ENCODE results near the gene FAM110C.
"Not testable (repeated sequence)": the region's sequence is repeated elsewhere in the genome, so short reads cannot be mapped to it uniquely, and the experiment has no call there.

FAM110C gene

DNA sequence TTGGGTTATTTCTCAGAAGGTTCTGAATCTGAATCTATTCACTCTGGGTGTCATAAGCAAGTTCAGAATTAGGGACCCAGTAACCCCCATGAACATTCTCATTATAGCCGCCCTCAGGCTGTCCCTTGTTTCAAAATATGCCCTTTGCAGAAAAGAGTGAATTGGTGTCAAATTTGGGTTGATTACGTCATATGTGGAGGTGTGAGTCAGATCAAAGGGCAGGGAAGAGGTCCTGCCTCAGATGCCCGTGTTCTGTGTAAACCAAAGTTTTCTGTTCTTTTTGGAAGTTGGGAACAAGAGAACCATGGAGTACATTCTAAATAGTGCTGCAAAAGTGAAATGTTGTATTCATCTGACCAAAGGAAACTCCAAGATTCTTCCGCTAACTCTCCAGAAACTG lies 5.8 kb downstream of the FAM110C start:
- no peak for DNase-seq

DNA sequence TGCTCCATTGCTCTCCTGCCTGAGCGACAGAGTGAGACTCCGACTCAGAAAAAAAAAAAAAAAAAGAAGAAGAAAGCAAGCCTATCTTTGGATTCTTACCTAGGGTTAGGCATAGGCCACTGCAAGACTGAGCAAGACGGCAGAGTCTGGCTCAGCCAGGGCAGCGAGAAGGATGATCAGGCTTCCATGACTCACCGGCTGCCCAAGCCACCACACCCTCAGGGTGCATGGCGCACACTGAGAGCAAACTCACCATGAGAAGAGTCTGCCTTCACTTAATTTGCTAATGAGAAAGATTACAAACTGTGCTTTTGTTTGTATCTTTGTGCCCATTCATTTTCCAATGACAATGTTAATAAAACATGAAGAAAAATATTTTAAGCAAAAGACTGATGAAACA lies 8.2 kb downstream of the FAM110C start:
- no peak for DNase-seq

DNA sequence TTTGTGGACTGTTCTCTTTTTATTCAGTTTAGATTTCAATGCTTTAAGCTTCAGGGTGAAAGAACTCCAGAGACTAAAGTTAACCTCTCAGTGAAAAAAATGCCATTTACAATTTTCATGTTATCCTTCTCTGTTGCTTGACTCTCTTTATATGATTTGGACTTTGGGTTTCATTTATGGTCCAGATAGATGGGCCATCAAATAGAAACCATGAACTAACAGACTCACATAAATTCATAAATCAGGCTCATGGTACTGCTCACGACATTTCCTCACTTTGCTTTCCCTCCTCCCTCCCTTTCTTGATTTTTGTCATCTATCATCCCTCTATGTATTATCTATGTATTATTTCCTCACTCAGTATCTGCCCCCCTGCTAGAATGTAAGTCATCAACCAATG lies 10.0 kb downstream of the FAM110C start:
- no peak for DNase-seq

DNA sequence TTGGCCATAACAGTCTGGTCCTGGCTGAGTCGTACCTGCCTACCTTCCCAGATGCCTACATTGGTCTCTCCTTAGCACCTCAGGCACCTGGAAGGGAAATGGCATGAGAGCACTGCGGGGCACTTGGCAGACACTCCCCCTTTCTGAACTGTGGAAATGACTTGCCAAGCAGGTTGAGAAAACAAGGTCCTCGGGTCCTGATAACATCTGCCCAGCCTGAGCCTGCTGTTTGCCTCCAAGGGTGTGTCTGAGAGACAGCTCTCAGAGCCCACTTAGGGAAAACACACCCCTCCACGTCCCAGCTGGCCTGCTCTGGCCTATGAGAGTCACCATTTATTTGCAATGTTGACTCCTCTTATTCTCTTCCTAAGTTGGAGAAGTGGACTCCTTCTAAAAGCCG lies 10.5 kb downstream of the FAM110C start:
- no peak for DNase-seq

DNA sequence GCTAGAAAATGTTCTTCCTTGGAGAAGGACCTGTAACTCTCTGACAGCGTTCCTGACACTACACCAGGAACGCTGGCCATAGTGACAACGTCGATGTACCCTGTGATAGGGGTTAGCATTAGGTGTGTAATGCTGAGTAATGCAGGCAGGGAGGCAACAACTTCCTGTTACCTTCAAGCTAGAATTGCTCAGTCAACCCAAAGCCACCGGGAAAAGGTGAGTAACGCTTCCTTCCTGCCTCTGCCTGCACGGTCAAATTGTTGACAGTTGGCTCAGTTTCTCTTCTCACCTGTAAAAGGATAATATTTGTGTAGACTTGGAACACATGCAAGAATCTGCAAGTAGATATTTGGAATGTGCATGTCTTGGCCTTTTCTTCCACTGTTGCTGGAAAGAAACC lies 12.7 kb downstream of the FAM110C start:
- DNase-seq: no peak

DNA sequence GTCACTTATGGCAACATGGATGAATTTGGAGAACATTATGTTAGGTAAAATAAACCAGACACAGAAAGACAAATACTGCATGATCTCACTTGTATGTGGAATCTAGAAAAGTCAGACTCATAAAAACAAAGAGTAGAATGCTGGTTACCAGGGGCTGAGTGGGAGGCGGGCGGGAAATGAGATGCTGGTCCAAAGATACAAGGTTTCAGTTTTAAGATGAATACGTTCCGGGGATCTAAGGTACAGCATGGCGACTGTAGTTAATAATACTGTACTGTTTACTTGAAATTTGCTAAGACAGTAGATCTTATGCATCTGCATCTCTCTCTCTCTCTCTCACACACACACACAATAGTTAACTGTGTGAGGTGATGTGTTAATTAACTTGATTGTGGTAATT lies 14.2 kb downstream of the FAM110C start:
- DNase-seq: no peak

DNA sequence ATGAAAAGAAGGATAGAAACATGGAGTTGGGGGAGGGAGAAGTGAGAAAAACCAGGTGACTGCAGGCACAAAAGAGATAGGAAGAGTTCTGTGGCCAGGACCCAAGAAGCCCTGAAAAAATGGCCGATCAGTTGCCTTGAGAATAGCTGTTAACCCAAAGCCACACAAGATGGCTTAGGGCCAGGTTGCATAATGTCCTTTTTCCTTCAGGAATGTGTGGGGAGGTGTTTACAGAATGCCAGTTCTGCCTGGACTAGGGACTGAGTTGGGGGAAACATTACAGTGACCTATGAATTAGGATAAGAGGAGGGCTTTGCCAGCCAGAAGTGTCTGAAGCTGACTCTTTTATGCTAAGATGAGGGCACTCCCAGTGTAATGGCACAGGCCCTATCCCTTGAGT lies 17.1 kb downstream of the FAM110C start:
- no peak for DNase-seq

DNA sequence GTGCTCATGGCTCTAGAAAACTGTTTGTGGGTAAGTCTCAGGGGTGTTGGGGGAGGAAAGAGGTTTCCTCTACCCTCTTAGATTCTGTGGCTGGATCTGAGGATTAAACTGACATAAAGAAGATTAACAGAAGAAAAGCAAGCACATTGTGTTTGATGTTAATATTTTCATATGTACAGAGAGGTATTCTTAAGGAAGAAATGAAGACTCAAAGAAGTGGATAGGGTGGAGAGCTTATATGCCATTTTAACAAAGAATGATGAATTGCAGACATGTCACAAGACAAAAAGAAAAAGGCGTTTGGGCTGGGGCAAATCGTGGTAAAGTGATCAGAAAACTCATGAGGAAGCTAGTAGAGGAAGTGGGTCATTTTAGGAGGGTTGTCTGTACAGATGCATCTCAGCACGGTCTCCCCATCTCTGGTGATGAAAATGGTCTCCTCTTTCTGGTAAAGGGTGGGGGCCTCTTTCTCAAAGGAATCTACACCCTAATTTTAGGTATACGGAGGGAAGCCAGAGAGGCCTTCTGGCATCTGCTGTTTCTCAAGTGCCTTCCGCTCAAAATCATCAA lies 17.8 kb downstream of the FAM110C start:
- DNase-seq: no peak

DNA sequence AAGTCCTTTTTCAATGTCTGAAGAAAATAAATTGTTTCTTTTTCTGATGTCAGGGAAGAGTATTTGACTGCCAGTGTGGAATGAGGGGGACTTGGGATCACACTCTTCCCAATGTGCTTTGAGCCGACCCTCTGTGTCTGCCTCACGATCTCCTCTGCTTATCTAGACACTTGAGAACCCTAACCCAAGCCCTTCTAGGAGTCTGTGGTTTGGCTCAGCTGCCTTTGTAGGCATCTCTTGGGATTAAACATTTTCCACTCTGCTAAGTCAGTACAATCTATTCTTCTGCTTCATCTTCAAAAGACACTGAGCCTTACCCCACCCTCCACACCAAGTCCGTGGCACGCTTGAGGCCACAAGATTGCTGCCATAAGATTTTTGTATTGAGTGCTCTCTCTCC lies 19.4 kb downstream of the FAM110C start:
- no peak for DNase-seq

DNA sequence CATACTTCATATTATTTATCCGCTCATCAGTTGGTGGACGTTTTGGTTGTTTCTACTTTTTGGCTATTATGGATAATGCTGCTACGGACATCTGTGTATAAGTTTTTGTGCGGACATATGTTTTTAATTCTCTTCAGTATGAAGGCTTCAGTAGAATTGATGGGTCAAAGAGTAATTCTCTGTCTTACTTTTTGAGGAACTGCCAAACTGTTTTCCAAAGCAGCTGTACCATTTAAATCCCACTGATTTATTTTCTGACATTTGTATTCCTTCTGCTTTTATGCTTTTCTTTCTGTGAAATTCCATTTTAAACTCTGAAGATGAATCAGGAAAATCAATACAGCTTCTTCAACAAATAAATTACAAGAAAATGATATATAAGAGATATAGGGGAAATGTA lies 20.8 kb downstream of the FAM110C start:
- DNase-seq: no peak

DNA sequence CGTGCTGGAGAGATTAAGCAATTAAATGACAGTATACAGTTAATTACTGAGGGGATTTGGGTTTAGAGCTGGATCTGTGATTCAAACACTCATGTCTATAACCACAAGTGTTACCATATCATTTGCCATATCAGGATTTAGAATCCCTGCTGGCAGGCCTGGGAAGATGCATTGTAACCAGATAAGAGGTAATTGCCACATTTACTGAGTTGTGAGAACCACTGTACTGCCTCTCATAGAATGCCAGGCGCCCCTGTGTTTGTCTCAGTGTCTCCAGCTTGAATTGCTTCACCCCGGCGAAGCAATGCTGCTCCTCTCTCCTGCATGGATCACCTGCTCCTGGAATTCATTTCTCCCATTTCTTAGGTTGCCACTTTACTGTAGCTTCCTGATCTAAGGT lies 21.7 kb downstream of the FAM110C start:
- DNase-seq: not testable (repeated sequence)

DNA sequence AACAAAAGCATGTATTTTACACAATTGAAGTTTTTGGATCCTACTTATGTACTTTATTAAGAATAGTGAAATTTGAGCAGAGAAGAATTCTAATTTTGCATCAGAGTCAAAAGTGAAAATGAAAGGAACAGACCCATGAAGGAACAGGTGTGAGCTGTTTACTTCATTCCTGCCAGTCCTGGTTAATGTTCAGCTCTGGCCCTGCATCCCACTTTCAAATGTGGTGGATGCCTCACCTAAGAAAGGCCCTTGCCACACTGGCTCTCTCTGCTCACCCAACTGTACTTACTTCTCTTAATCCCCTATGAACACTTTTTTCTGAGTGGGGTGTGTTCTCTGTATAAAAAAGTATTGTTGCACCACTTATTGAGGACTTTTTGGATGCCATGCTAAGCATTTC lies 22.2 kb downstream of the FAM110C start:
- no peak for DNase-seq

DNA sequence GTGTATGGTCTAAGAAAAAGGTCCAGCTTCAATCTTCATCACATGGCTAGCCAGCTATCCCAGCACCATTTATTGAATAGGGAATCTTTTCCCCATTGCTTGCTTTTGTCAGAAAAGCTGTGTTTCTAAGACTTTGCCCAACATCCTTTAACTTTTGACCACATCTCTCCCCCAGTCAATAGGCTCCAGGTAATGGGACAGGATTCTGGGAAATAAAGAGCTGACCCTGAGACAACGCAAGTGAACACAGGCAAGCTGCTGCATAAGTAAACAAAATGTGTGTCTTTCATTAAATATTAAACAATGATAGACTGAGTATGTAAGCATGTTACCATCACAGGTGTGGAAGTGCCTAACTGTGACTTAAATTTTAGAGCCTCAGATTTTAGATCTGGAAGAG lies 23.0 kb downstream of the FAM110C start:
- DNase-seq: no peak

DNA sequence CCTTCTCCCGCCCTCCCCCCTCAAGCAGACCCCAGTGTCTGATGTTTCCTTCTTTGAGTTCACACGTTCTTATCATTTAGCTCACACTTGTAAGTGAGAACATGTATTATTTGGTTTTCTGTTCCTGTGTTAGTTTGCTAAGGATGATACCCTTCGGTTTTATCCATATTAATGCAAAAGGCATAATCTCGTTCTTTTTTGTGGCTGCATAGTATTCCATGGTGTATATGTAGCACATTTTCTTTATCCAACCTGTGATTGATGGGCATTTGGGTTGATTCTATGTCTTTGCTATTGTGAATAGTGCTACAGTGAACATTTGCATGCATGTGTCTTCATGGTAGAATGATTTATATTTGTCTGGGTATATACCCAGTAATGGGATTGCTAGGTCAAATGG lies 24.1 kb downstream of the FAM110C start:
- DNase-seq: not testable (repeated sequence)

DNA sequence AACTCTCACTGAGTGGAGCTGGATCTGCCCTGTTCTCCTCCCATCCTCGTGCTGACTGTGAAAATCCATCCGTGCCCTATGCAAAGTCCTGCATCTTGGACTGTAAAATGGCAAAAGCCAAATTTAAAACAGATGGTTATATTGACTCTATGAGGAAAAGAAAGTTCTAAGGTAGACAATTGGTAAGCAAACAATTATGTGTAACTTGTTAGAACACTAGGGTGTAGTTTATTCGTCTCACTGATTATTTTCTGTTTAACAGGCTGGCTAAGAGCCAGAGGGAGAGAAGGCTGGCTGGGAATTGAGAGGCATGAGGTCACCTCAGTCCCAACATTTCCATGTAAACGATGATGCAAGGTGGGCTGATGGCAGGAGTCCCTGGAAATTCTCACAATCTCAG lies 26.0 kb downstream of the FAM110C start:
- not testable (repeated sequence) for DNase-seq

DNA sequence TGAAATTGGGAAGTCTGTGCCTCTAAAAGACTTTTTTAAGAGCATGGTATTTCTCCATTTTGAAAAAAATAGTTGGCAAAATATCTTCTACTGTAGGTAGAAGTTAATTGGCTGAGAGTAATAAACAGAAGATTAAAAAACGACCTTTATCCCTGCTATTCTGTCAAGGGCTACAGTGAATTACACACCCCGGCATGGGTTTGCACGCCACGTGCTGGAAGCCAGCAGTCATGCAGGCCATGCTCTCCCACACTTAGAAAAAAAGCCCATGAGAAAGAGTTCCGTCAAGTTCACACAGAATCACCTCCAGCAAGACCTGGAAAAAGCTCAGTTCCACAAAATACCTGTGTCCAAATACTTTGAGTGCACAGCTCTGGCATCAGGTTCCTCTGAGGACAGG lies 26.8 kb downstream of the FAM110C start:
- no peak for DNase-seq

DNA sequence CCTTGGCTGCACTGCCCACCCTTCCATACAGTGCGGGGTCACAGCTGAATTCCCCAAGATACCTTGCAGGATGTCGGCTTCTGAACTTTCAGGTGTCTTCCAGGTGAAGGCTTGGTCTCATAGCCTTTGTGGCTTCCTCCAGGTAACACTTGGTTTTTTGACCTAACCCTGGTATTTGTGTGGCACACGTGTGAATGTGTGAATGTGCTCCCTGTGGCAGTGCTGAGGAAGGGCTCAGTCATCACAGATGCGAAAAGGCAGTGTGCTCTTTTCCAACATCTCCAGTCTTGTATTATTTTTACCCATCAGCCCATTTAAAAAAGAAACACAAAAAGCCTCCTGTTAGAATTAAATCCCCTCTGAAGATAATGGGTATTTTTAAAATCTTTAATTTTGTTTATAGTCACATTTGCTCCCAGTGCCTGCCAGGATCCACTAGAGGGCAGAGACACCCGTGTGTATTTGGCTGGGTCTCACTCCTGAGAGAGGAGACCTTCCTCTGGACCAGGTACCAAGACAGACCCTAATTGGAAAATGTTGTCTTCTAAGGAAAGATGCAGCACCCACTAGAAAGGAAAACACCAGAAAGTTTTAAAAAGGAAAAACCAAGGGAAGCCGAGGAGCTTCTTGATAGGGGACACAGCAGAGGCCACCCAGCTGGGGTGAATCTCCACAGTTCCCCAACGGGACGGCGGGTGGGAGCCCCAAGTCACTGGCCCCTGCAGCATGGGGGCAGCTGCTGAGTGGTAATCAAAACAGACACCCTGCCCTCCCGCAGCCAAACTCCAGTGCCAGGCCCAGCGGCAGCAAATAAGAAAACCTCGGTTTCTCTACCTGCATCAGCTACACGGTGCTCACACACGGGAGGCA lies 27.7 kb downstream of the FAM110C start:
- no peak for DNase-seq

DNA sequence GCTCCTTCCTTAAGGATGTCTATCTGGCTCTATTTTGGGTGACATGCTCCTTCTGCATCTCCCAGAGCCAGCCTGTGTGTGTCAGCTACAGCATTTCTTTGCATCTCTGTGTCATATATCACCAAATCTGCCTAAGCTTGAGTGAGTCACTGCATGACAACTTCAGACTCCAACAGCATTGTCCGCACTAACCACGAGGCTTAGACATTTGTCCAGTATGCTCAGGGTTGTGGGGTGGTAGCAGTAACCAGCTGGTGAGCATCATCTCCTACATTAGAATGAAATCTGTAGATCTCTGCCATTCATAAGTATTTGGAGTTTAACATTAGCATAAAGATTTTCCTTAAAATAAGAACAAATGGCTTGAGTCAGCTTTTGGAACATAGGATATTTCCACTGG lies 30.4 kb downstream of the FAM110C start:
- DNase-seq: not testable (repeated sequence)

DNA sequence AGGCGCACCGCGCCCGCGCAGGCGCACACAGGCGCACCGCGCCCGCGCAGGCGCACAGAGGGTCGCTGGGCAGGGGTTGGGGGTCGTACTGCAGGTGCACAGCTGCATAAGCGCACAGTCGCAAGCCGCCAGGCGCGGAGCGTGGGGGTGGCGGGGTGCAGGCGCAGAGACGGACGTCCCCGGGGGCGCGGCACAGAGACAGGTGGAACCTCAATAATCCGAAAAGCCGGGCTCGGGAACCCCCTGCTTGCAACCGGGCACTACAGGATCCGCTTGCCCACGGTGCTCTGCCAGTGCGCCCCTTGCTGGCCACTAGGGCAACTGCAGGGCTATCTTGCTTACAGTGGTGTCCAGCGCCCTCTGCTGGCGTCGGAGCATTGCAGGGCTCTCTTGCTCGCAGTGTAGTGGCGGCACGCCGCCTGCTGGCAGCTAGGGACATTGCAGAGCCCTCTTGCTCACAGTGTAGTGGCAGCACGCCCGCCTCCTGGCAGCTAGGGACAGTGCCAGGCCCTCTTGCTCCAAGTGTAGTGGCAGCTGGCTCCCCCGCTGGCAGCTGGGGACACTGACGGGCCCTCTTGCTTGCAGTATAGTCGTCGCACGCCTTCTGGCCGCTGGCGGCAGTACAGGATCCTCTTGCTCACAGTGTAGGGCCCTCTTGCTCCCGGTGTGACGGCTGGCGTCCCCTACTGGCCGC lies 34.9 kb downstream of the FAM110C start:
- DNase-seq: no peak

DNA sequence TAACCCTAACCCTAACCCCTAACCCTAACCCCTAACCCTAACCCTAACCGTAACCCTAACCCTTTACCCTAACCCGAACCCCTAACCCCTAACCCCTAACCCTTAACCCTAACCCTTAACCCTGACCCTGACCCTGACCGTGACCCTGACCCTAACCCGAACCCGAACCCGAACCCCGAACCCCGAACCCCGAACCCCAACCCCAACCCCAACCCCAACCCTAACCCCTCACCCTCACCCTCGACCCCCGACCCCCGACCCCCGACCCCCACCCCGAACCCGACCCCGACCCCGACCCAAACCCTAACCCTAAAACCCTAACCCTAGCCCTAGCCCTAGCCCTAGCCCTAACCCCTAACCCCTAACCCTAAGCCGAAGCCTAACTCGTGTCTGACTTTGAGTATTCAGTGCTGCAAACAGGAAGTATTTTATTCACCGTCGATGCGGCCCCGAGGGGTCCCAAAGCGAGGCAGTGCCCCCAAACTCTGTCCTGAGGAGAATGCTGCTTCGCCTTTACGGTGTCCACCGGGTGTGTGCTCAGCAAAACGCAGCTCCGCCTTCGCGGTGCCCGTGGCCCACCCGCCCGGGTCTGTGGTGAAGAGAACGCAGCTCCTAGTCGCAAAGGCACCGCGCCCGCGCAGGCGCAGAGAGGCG lies 36.0 kb downstream of the FAM110C start:
- DNase-seq: no peak

Measured in NCI-H446 treated with DMSO at 0.1 percent for 48 hours (cell line).